PFSK-1 (cell line): ENCODE measurements around the gene PLCH2.

Source experiments
- FOXP2 ChIP-seq: optimal IDR thresholded peaks from 2 replicates; pipeline ENCODE3; 2011; ENCODE audit warnings: borderline replicate concordance, control low read depth, inconsistent platforms; ENCODE audit not compliant: insufficient read depth; ENCODE audit errors: extremely low read length, extremely low read depth
- POLR2AphosphoS5 ChIP-seq: IDR thresholded peaks from 2 replicates; pipeline ENCODE4 v1.6.1; 2012; ENCODE audit warnings: low read depth, mild to moderate bottlenecking, control low read depth, low read length, moderate library complexity
- REST ChIP-seq, 2 experiments: IDR thresholded peaks; 2 replicates each; pipeline versions ENCODE4 v1.6.1 to v1.8.0; 2011 to 2012; ENCODE audit warnings: low read depth in 2 of 2, low read length in 2 of 2, control low read depth in 1 of 2, inconsistent platforms in 1 of 2, mild to moderate bottlenecking in 1 of 2, moderate library complexity in 1 of 2; ENCODE audit not compliant: insufficient read depth in 1 of 2
- SIN3A ChIP-seq: IDR thresholded peaks from 2 replicates; pipeline ENCODE4 v1.6.1; 2012; ENCODE audit warnings: mild to moderate bottlenecking, low read length, moderate library complexity, borderline replicate concordance; ENCODE audit not compliant: insufficient read depth
- TAF1 ChIP-seq: IDR thresholded peaks from 2 replicates; pipeline ENCODE4 v1.6.1; 2012; ENCODE audit warnings: low read length, control low read depth, borderline replicate concordance; ENCODE audit not compliant: insufficient read depth

Gene PLCH2

GRCh38 chr1:2547210-2548067 lies 71.3 kb downstream of the PLCH2 start:
- TF ChIP-seq SIN3A (no peak), POLR2AphosphoS5 (no peak), FOXP2 (no peak), REST (IDR thresholded peaks at IDR 0.05; ENCODE audit: insufficient read depth in 1 of 2, low read depth in 2 of 2, low read length in 2 of 2) (no peak), TAF1 (no peak)

GRCh38 chr1:2548068-2548589 lies 72.0 kb downstream of the PLCH2 start:
- TF ChIP-seq SIN3A (no peak), TAF1 (no peak), REST (IDR thresholded peaks at IDR 0.05; ENCODE audit: insufficient read depth in 1 of 2, low read depth in 2 of 2, low read length in 2 of 2) (0 out of 4 replicates have a peak, but pooled peaks of 1 of the 2 experiments have one; percentile 25)

- TF ChIP-seq POLR2AphosphoS5 (no peak), SIN3A (no peak), FOXP2 (no peak), REST (IDR thresholded peaks at IDR 0.05; ENCODE audit: insufficient read depth in 1 of 2, low read depth in 2 of 2, low read length in 2 of 2) (no peak), TAF1 (no peak)
These were observed 76.1 kb downstream of the PLCH2 start for GRCh38 chr1:2552189-2552588.

GRCh38 chr1:2553871-2554620 lies 78.0 kb downstream of the PLCH2 start:
- TF ChIP-seq FOXP2, result no peak
- no peak for TF ChIP-seq REST (IDR thresholded peaks at IDR 0.05; ENCODE audit: insufficient read depth in 1 of 2, low read depth in 2 of 2, low read length in 2 of 2)
- no peak for TF ChIP-seq SIN3A
- no peak for TF ChIP-seq POLR2AphosphoS5
- TF ChIP-seq TAF1, result no peak
